ENCODE results near the gene PARP16.

PARP16 gene

DNA sequence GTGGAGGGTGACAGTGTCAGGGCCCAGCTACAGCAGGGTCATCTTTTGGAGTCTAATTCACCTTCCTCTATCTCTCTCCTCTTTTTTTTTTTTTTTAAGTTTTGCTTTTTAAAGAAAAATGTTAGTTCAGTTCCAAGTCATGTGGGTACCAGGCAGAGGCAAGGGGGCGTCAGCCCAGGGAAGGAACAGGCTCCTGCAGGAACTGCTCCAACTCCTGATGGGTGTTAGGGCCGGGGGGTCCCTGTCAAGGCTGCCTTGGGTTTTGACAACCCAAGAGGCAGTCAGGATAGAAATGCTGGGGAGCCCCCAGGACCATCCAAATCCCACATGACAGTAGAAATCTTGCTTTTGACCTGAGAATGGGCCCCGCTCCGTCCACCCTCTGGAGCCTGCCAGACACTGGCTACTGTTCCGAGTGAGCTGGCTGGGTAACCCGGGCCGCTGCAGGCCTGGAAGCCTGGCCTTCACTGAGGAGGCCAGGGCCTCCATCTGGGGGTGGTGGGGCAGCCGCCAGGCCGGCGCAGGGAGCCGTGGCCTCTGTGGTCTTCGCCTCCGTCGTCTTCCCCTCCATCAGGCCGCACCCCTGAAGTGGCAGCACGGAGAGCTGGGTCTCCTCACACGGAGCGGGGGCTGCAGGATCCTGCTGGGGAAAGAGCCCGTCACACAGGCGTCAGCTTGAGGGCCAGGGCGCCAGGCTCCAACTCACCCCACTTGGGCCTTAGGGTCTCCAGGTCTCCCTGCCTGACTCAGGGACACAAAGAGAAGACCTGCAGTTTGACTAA is 42.0 kb upstream of the PARP16 start:
- H3K27ac Mint-ChIP-seq = no peak overlapping the region
- no peak overlapping the region for H3K4me3 Mint-ChIP-seq
- no peaks in the 10 kb centered on the region for H3K9me3 Mint-ChIP-seq
- H3K36me3 Mint-ChIP-seq (ENCODE audit: insufficient read depth) = peaks cover 3% of the 10 kb centered on the region
- DNase-seq (no peak), ATAC-seq (replicated peaks) (no peak)
- peaks cover 15 to 62% of the 10 kb centered on the region in 2 donors for H3K27me3 Mint-ChIP-seq
- no peaks in the 10 kb centered on the region for H3K4me1 Mint-ChIP-seq (ENCODE audit: low read depth in 2 of 2)

DNA sequence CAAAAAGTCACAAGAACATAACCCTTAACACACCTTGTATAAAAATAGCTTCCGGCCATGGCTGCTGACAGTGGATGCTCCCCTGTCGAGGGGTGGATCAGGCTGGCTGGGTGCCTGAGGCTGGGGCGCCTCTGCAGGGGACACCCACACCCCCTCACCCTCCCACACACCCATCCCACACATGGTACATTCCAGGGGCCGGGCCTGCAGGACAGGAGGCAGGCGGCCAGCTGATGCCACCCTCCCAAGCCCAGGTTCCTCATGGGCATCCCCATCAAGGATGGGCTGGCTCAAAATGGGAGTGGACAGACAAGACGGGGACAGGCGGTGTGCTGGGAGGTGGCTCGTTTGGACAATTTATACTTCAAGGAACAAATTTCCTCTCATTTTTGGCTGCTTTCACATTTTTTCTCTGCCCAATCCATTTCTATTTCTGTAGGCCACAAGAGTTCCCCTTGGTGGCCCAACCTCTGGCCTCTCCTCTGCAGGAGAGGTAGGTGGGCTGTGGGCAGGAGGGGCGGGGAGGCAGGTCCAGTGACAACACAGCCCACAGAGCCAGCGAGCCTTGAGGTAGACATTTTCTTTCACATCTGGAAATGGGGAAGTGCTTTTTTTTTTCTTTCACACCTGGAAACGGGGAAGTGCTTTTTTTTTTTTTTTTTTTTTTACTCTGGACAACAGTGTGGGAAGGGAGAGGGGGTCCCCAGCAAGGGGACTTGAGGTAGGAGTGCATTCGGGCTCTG is 41.1 kb upstream of the PARP16 start:
- H3K9me3 Mint-ChIP-seq = no peaks in the 10 kb centered on the region
- DNase-seq (no peak), ATAC-seq (replicated peaks) (no peak)
- H3K36me3 Mint-ChIP-seq (ENCODE audit: insufficient read depth) = peaks cover 3% of the 10 kb centered on the region
- H3K27ac Mint-ChIP-seq = no peak overlapping the region
- peaks cover 15 to 59% of the 10 kb centered on the region in 2 donors for H3K27me3 Mint-ChIP-seq
- H3K4me3 Mint-ChIP-seq = no peak overlapping the region
- no peaks in the 10 kb centered on the region for H3K4me1 Mint-ChIP-seq (ENCODE audit: low read depth in 2 of 2)

DNA sequence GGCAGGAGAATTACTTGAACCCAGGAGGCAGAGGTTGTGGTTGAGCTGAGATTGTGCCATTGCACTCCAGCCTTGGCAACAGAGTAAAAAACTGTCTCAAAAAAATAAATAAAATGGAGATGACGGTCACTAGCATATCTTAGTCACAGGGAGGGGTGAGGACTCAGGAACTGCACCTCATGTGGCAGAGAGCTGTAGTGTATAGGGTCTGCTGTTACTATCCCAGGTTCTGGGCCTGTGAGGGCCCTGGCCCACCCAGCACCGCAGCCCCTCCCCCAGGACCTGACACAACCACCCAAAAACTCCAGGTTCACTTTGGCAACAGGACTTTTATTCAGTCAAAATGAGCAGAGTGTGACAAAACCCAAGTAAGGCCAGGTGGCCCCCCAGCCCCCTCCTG is 40.1 kb upstream of the PARP16 start:
- peaks cover 6% of the 10 kb centered on the region for H3K36me3 Mint-ChIP-seq (ENCODE audit: insufficient read depth)

DNA sequence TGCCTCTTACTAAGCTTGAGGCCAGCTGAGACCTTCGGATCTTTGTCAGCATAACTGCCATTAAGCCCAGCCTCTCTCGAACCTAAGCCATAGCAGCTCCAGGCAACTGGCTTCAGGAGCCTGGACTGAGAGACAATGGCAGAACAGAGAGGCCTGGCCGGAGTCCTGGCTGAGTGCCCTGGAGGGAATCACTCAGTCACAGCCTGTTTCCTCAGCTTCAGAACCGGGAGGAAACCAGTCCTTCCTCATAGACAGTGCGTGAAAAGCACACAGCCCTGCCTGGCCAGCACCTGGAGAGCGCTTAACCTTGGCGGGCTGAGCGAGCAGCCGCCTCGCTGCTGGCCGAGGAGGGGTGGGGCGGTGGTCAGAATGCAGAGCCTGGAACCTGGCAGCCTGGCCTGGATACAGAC is 39.4 kb upstream of the PARP16 start:
- H3K27me3 Mint-ChIP-seq = peaks cover 21 to 59% of the 10 kb centered on the region in 2 donors
- H3K4me1 Mint-ChIP-seq (ENCODE audit: low read depth in 2 of 2) = no peaks in the 10 kb centered on the region
- H3K4me3 Mint-ChIP-seq = no peak overlapping the region
- H3K36me3 Mint-ChIP-seq (ENCODE audit: insufficient read depth) = peaks cover 6% of the 10 kb centered on the region
- DNase-seq = no peak
- H3K9me3 Mint-ChIP-seq = no peaks in the 10 kb centered on the region
- H3K27ac Mint-ChIP-seq = no peak overlapping the region
- no peak for ATAC-seq (replicated peaks)

More for the DNA sequence above, 40.1 kb upstream of the PARP16 start:
- Mint-ChIP-seq H3K27ac (no peak overlapping the region), H3K27me3 (peaks cover 22 to 59% of the 10 kb centered on the region in 2 donors), H3K4me3 (no peak overlapping the region), H3K4me1 (ENCODE audit: low read depth in 2 of 2) (no peaks in the 10 kb centered on the region), H3K9me3 (no peaks in the 10 kb centered on the region)
- no peak for ATAC-seq (replicated peaks)
- no peak for DNase-seq

DNA sequence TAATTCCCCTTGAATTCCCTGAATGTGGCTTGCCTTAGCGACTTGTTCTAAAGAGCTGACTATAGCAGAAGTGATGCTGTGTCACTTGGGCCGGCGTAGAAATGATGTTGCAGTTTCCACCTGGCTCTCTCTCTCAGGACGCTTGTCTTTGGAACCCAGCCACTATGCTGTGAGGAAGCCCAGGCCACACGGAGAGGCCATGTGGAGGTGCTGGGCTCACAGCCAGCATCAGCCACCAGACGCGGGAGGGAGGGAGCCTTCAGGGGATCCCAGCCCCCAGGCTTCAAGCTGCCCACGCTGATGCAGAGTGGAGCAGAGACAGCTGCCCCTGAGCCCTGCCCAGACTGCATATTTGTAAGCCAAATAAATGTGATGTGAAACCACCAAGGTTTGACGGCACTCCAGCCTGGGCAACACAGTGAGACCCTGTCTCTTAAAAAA is 36.4 kb upstream of the PARP16 start:
- H3K36me3 Mint-ChIP-seq (ENCODE audit: insufficient read depth) = peaks cover 5% of the 10 kb centered on the region
- DNase-seq (no peak), ATAC-seq (replicated peaks) (no peak)

DNA sequence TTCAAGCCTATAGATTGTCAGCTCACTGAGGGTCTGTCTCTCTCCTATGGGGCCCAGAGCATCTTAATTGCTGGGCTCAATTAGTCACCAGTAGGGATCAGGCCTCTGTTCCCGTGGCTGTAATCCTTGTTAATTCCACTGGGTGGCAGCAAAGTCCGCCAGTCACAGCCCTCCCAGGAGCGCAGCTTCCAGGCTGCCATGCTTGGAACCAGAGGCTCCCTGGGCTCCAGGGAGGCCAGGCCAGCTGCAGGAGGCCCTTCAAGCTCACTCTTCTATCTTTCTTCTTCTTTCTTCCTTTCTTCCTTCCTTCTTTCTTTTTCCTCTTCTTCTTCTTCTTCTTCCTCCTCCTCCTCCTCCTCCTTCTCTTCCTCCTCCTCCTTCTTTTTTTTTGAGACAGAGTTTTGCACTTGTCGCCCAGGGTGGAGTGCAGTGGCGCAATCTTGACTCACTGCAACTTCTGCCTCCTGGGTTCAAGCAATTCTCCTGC is 32.2 kb upstream of the PARP16 start:
- H3K27me3 Mint-ChIP-seq = peaks cover 17 to 38% of the 10 kb centered on the region in 2 donors
- H3K9me3 Mint-ChIP-seq = no peaks in the 10 kb centered on the region
- H3K27ac Mint-ChIP-seq = no peak overlapping the region
- DNase-seq = peak; percentile 65 to 81 (median 75)
- H3K4me3 Mint-ChIP-seq = no peak overlapping the region
- peaks cover 0 to 5% of the 10 kb centered on the region in 2 donors for H3K4me1 Mint-ChIP-seq (ENCODE audit: low read depth in 2 of 2)
- peaks cover 3% of the 10 kb centered on the region for H3K36me3 Mint-ChIP-seq (ENCODE audit: insufficient read depth)
- ATAC-seq (replicated peaks) = peak; percentile 100

More for the DNA sequence above, 36.4 kb upstream of the PARP16 start:
- Mint-ChIP-seq H3K9me3 (no peaks in the 10 kb centered on the region), H3K4me3 (no peak overlapping the region), H3K4me1 (ENCODE audit: low read depth in 2 of 2) (peaks cover 0 to 5% of the 10 kb centered on the region in 2 donors), H3K27ac (no peak overlapping the region), H3K27me3 (peaks cover 13 to 46% of the 10 kb centered on the region in 2 donors)

DNA sequence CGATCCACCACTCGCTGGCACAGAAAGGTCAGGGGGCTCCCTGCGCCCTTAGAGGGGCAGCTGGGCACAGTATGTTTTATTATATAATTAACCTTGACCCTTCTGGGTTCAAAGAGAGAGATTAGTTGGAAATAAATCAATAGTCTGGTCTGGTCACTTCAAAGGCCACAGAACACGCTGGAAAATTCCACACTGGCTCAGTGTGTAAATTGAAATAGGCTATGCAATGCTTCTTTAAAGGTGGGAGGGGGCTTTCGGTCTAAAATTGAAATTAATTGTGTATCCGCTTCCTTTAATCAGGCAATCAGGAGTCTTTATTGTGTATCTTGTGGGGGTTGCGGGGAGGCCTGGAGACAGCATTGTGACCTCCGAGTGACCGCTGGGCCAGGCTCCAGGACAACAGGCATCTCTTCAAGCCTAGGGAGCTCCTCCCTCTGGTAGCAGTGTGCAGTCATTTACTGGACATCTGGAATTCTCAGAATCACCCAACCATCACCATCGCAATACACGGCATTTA is 25.8 kb upstream of the PARP16 start:
- DNase-seq = no peak
- Mint-ChIP-seq H3K36me3 (ENCODE audit: insufficient read depth) (no peaks in the 10 kb centered on the region), H3K27me3 (peaks cover 9 to 17% of the 10 kb centered on the region in 2 donors), H3K27ac (no peak overlapping the region), H3K9me3 (no peaks in the 10 kb centered on the region), H3K4me1 (ENCODE audit: low read depth in 2 of 2) (no peaks in the 10 kb centered on the region), H3K4me3 (no peak overlapping the region)
- ATAC-seq (replicated peaks) = no peak

DNA sequence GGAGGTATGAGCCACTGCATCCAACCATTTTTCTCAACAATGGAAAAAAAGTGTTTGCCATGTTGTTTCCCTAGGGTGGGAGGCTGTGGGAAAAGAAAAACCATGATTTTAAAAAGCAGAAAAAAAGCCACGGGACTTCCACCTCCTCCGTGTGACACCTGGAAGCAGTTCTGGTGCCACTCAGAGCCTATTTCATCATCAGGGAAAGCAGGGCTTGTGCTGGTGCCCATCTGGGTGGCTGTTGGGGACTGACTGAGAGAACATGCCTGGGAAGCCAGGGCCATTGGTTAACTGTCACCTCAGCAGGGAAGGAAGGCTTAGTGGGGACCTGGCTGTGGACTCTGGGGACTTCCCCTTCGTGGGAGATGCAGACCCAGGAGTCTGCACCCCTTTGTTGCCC is 25.1 kb upstream of the PARP16 start:
- DNase-seq = no peak
- H3K27me3 Mint-ChIP-seq = peaks cover 9 to 17% of the 10 kb centered on the region in 2 donors
- H3K4me3 Mint-ChIP-seq = no peak overlapping the region
- no peaks in the 10 kb centered on the region for H3K9me3 Mint-ChIP-seq
- H3K27ac Mint-ChIP-seq = no peak overlapping the region
- H3K4me1 Mint-ChIP-seq (ENCODE audit: low read depth in 2 of 2) = no peaks in the 10 kb centered on the region
- no peak for ATAC-seq (replicated peaks)
- no peaks in the 10 kb centered on the region for H3K36me3 Mint-ChIP-seq (ENCODE audit: insufficient read depth)

DNA sequence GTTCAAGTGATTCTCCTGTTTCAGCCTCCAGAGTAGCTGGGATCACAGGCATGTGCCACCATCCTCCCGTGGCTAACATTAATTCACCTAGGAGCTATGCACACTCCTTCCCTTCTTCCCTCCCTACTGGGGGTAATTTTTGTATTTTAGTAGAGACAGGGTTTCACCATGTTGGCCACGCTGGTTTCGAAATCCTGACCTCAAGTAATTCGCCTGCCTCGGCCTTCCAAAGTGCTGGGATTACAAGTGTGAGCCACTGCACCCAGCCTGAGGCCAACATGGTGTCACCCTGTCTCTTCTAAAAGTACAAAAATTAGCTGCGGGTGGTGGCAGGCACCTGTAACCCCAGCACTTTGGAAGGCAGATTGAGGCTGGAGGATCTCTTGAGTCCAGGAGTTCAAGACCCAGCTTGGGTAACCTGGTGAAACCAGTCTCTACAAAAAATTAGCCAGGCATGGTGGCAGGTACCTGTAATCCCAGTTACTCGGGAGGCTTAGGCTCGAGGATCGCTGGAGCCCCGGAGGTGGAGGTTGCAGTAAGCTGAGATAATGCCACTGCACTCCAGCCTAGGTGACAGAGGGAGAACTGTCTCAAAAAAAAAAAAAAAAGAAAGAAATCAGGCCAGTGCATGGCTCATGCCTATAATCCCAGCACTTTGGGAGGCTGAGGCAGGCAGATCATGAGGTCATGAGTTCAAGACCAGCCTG is 23.9 kb upstream of the PARP16 start:
- Mint-ChIP-seq H3K4me3 (no peak overlapping the region), H3K4me1 (ENCODE audit: low read depth in 2 of 2) (peaks cover 2 to 4% of the 10 kb centered on the region in 2 donors), H3K36me3 (ENCODE audit: insufficient read depth) (peaks cover 8% of the 10 kb centered on the region), H3K9me3 (no peaks in the 10 kb centered on the region), H3K27ac (no peak overlapping the region), H3K27me3 (peaks cover 7 to 16% of the 10 kb centered on the region in 2 donors)
- ATAC-seq (replicated peaks) (no peak), DNase-seq (no peak)

DNA sequence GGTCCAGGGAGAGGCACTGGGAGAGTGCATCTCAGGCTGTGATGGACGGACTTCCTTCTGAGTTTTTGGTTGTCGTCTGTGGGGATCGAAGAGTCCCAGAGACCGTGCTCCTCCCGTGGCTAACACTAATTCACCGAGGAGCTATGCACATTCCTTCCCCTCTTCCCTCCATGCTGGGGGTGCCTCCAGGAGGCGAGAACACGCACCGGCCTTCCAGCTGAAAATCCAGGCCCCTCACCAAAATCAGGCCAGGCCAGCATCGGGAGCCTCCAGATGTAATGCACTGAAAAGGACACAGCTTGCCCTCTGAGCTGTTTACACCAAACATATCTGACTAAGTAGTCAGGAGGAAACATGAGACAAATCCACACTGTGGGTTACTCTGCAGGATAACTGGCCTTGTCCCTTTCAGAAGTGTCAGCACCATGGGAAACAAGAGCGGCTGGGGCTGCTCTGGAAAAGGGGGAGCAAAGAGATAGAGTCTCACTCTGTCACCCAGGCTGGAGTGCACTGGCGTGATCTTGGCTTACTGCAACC is 23.3 kb upstream of the PARP16 start:
- Mint-ChIP-seq H3K27ac (no peak overlapping the region), H3K9me3 (no peaks in the 10 kb centered on the region), H3K4me1 (ENCODE audit: low read depth in 2 of 2) (peaks cover 4 to 9% of the 10 kb centered on the region in 2 donors), H3K27me3 (peaks cover under 1 to 9% of the 10 kb centered on the region in 2 donors), H3K4me3 (no peak overlapping the region), H3K36me3 (ENCODE audit: insufficient read depth) (peaks cover 14% of the 10 kb centered on the region)
- DNase-seq (no peak), ATAC-seq (replicated peaks) (no peak)

DNA sequence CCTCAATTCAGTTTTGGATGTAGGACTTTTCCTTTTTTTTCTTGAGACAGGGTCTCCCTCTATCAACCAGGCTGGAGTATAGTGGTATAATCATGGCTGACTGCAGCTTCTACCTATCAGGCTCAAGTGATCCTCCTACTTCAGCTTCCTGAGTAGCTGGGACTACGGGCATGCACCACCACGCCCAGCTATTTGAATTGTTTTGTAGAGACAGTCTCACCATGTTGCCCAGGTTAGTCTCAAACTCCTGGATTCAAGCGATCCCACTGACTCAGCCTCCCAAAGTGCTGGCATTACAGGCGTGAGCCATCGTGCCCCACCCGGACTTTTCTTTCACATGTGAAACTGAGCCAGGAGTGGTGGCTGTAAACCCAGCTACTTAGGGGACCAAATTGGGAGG is 21.3 kb upstream of the PARP16 start:
- ATAC-seq (replicated peaks) = no peak
- H3K27ac Mint-ChIP-seq = no peak overlapping the region
- no peak overlapping the region for H3K4me3 Mint-ChIP-seq
- peaks cover 0 to 7% of the 10 kb centered on the region in 2 donors for H3K27me3 Mint-ChIP-seq
- H3K4me1 Mint-ChIP-seq (ENCODE audit: low read depth in 2 of 2) = peaks cover 16 to 22% of the 10 kb centered on the region in 2 donors
- DNase-seq = no peak
- peaks cover 33% of the 10 kb centered on the region for H3K36me3 Mint-ChIP-seq (ENCODE audit: insufficient read depth)
- no peaks in the 10 kb centered on the region for H3K9me3 Mint-ChIP-seq

DNA sequence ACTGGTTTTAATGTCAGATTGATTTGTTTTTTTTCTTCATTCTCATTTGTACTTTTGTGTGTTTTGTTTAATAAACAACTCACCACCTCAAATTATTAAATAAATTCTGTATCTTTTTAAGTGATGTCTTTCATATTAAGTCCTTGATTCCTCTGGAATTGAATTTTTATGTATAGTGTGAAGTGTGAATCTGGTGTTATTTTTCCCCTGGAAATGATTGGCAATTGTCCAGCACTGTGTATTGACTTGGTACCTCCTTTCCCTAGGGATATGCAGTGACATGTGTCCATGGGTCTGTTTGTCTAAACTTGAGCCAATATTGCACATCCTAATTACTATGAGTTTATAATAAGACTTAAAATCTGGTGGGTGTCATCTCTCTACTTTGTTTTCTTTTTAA is 19.9 kb upstream of the PARP16 start:
- Mint-ChIP-seq H3K4me1 (ENCODE audit: low read depth in 2 of 2) (peaks cover 16 to 22% of the 10 kb centered on the region in 2 donors), H3K27me3 (no peaks in the 10 kb centered on the region), H3K27ac (no peak overlapping the region)

DNA sequence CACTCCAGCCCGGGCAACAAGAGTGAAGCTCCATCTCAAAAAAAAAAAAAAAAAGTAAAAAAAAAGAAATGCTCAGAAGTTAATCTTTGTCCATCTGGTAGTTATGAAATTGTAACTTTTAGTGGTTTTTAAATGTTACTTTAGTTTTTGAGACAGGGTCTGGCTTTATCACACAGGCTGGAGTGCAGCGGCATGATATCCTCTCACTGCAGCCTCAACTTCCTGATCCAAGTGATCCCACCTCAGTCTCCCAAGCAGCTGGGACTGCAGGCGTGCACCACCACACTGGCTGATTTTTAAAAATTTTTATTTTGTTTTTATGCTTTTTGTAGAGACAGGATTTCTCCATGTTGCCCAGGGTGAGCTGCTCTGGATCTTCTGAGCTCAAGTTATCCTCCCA is 19.1 kb upstream of the PARP16 start:
- Mint-ChIP-seq H3K27me3 (no peaks in the 10 kb centered on the region), H3K4me3 (peak overlapping the region; percentile 17 to 18), H3K9me3 (no peaks in the 10 kb centered on the region)

More for the DNA sequence above, 19.9 kb upstream of the PARP16 start:
- no peak for ATAC-seq (replicated peaks)
- H3K36me3 Mint-ChIP-seq (ENCODE audit: insufficient read depth) = peaks cover 33% of the 10 kb centered on the region
- H3K9me3 Mint-ChIP-seq = no peaks in the 10 kb centered on the region
- peak overlapping the region in 1 of 2 donors; percentile 18 for H3K4me3 Mint-ChIP-seq
- no peak for DNase-seq

More for the DNA sequence above, 19.1 kb upstream of the PARP16 start:
- DNase-seq = no peak
- H3K27ac Mint-ChIP-seq = peak overlapping the region in 1 of 2 donors; percentile 100
- H3K36me3 Mint-ChIP-seq (ENCODE audit: insufficient read depth) = peaks cover 33% of the 10 kb centered on the region
- H3K4me1 Mint-ChIP-seq (ENCODE audit: low read depth in 2 of 2) = peaks cover 16 to 22% of the 10 kb centered on the region in 2 donors
- no peak for ATAC-seq (replicated peaks)
